ENCODE data around the gene KRT79.
A peak's percentile ranks its signal among the peaks of the same experiment; 100 is the strongest.
"Not testable (repeated sequence)": the region's sequence is repeated elsewhere in the genome, so short reads cannot be mapped to it uniquely, and the experiment has no call there.

KRT79 gene

DNA sequence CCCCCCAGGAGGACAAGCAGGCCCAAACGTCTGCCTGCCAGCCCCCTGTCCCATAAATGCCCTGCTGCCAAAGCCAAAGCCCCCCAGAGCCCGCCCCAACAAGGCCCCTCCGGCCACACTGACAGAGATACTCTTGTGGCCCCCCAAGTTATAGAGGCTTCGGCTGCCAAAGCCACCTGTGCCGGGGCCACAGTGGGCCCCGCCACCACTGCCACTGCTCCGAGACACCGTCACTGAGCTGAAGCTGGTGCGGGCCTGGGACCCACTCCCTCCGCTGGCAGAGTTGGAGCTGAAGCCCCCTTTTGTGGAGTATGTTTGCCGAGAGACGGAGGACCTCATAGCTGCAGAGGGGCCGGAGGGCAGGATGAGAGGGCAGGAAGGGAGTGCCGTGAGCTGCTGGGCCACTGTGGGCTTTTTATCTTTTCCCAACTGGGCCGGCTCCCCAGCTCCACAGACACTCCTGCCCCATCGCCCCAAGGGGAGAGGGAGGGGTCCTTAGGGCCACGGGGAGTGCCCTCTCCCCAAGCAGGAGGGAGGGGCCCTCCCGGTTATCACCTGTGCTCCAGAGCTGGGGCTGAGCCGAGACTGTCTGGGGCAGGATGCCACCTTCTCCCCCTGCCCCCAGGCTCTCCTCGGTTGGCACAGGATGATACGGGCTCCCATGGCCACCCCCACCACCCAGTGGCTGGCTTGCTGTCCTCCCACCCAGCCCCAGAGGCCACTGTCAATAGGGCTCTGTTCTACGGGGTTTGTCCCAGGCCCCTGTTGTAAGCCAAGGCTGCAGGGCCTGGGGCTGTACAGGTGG is at the start of gene KRT79:
KRT79 (minus strand) TSS at position 390 of the 805 bp plus-strand sequence; CDS start at position 339, 51 bp downstream.
- no peak for DNase-seq

DNA sequence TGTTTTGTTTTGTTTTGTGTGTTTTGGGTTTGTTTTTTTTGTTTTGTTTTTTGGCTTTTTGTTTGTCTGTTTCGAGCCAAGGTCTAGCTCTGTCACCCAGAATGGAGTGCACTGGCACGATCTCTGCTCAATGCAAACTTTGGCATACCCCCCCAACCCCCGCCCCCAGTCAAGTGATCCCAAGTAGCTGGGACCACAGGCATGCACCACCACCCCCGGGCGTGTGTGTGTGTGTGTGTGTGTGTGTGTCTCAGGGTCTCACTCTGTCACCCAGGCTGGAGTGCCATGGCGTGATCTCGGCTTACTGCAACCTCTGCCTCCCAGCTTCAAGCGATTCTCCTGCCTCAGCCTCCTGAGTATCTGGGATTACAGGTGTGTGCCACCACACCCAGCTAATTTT is 46.4 kb upstream of the KRT79 start:
- DNase-seq, result not testable (repeated sequence)

DNA sequence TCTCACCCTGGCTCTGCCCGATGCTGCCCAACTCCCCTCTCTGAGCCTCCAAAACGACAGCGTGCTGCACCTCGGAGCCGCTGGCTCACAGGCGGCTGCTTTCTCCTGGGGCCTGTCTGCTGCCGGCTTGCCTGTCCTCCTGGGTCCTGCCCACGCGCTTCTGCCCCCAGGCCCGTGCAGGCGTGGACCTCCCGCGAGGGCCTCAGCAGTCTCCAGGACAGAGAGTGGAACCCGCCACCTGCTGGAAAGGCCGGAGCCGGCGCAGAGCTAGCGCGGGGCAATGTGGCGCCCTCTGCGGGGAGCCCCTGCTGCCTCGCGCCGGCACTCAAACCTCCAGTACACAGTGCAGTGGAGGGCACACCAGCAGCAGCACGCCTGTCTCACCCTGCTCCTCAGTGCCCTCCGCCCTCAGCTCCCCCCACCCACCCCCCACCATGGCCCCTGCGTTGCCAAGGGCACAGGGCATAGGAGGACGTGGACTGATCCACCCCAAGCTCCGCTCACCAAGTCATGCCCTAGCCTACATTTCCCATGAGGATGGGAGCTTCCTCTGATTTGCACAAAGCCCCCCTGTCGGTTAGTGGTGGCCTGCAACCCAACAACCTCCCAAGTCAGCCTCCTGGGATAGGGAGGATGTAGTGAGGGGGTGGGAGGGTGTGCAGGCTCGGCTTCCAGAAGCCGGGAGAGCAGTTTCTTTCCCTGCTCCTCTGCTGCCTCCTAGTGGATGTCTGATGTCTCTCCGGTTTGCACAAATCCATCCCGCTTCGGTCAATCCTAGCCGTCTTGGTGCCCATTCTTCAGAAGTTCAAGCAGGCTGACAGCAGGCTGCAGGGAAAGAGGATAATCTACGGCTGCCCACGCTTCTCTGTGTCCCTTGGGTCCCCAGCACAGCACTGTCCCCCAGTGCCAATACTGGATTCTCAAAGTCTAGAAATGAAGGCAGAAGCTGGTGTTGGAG is 45.6 kb upstream of the KRT79 start:
- peak; percentile 85 for DNase-seq

DNA sequence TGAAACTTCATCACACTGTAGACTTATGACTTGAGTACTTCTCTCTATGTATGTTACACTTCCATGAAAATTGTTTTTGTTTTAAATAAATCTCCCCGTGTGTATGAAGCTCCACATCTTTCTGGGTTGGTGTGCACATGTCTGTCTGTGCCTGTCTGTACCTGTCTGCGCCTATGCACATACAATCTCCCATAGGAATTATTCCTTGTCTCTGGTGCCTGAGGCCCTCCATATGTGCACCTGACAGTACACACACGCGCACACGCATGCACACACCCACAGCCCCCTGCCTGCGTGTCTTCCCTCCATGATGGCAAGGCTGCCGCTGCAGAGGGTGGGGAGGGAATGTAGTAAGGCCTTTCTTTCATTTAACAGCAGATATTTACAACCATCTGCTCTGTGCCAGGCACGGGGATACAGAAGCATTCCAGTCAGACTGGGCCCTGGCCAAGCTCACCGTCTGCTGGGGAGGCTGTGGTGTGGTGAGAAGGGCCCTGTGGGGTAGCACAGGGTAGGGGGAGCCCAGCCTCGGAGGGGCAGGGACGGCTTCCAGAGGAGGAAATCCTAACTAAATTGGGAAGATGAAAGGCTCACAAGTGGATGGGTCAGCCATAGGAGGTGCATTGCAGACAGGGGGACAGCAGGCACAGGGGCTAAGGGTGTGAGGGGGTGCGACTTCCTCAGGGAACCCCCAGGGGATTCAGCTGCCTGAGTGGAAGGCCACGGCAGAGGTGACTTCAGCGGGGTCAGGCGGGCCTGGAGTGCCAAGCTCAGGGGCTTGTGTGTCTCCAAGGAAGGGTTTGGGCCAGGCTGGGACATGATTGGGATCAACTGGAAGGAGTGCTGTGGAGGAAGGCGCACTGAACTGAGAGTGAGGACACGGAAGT is 44.6 kb upstream of the KRT79 start:
- DNase-seq, result no peak

DNA sequence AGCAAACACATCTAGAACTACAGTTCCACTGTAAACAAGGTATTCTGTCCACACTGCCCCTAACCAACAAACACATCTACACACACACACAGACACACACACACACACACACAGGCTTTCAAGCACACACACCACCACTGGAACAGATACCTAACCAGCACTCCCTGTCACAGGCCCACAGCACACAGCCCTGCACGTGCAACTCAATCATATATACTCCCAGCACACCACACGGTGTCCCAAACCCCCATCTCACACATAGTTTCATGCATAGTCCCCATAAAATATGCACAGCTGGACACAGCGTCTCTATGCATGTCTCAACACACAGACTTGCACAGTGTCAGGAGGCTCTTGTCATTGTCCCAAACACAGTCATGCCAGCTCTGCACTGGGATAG is 43.1 kb upstream of the KRT79 start:
- DNase-seq, result no peak

DNA sequence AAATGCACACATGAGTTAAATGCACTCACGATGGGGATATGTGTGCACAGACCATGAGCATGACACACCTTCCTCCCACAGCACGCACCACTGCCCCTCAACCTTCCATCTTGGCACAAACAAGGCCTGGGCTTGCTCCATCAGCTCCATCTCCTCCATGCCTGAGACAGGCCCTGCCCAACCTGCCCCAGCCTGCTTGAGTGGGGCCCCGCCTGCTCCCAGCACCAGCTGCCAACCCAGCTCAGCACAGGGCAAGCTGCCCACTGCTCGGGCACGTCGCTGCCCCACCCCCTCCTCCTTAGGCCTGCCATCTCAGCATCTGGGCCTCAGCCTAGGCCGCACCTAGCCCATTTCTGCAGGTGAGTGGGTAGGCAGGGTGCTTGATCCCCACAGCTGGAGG is 42.3 kb upstream of the KRT79 start:
- no peak for DNase-seq

DNA sequence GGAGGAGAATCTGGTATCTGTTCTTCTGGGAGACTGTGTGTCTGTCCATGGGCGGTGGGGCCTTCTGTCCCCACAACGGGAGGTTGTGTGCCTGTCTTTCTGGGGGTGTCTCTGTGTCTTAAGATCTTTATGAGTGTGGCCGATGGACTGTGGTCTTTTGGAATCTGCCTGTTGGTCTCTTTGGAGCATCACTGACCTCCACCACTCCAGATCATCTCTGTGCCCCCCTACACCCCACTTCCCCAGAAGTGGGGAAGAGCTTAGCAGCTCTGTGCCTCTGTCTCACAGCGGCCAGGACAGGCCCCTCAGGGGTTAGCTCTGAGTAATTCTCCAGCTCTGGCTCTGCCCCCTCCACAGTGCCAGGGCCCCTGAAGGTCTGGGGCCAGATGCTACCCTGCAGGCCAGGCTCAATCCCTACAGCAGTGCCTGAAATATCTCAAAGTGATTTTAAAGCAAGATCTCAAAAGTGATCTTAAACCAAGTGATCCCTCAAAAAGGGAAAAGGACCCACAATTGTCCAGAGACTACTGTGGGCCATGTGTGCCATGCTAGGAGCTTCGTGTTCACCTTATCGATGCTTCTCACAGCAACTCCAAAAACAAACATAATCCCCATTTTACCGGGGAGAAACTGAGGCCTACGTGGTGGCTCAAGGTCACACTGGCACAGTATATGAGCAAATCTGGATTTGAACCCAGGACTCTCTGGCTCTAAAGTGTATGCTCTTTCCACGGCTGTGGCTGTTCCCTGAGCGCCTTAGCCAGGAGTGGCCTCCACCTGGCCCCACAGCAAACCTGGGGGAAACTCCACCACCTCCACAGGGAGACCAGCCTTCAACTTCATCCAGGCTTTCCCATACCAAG is 40.7 kb upstream of the KRT79 start:
- no peak for DNase-seq

DNA sequence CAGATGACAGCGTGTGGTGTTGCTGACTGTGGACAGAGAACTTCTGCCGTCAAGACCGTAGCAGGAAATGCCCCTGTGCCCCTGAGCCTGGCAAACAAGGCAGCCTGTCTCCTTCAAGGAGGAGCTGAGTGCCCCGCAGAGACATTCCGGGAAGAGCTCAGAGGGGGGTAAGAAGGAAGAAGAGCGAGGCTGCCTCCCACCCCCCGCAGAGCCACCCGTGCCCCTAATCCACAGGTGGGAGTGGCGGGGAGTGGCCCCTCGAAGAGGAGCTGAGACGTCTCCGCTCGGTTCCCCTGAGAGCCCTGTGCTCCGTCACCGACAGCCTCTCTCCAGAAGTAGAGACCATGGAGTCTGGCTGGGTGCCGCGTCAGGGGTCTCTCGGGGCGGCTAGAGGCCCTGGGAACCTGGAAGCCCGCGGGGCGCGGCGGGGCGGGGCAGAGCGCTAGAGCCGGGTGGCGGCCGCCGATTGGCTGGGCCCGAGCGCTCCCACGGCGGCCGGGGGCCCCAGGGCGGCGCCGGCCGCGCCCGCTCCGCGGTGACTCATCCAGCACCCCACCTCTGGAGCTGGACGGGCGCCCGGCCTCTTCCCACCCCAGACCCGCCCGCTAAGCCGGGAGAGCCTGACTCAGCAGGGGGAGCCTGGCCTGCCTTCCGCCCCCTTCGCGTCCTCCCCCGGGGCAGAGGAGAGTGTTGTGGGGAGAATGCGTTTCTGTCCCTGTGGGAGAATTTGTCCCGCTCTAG is 39.9 kb upstream of the KRT79 start:
- DNase-seq, result peak; percentile 87

DNA sequence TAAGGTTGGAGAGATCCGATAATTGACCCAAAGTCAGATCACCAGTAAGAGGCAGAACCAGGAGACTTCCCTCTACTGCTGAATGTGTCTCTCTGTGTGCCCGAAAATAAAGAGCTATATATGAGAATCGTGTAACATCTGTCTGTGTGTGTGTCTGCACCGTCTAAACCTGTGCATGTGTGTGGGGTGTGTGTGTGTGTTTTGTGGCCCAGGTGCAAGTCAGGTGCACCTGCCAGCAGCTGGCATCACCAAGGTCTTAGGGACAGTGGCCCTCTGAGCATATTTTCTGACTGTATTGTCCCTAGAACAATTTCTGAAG is 39.4 kb upstream of the KRT79 start:
- no peak for DNase-seq

DNA sequence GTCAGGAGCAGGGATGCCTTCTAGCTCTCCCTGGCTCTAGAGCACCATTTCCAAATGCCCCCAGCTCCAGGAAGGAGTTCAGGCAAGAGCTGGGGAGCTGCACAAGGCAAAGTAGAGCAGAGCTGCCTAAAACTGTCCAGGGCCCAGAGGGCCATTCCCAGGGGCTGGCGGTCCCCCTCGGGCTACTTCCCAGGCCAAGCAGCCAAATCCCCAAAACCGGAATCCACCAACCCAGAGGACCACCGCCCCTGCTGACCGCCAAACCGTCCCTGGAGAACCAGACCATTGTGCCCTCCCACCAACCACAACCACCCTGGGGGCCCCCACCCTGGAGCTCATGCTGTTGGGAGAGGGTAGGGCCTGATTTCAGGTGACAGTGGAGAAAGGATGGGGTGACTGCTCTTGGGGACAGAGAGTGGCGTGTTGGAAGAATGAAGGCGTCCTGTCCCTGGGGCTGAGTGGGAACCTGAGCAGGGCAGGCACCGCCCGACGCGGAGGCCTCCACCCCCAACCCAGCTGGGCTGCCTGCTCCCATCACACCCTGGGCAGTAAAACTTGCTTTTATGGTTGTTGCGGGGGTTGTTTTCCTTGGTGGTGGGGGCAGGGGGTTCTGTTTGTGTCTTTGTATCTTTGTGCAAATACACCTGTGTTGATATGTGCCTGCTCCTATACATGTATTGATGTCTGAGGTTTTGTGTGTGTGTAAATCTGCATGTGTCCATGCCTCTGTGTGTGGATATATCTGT is 38.7 kb upstream of the KRT79 start:
- no peak for DNase-seq

DNA sequence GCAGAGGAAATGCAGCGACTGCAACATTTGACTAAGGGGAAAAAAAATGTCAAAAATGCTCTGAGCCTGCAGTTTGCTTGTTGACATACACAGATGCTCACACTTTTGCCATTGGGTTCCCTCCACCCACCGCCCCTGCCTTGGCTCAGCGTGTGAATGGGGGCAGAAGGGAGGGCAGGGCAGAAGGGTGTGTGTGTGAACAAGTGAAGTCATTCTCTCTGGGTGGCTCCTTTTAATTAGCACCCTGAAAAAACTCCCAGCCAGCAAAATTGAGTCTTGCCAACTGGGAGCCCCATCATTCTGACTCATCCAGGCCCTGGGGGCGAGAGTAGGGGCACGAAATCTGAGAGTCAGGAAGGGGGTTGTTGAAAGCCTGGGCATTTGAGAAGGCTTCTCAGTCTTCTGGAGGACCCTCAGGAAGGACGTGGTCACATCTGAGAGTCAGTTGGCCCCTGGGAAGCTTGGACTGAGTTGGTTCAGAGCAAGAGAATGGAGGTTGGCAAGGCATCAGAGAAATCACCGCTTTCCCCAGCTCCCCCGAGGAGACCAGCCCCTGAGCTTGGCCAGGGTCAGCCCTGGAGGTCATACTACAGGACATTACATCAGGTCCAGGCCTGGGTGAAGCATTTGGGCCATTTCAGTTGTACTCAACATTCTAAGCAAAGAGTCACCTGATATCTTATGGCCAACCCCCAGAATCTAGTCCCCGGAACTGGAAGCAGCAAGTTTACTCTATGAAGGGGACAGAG is 37.4 kb upstream of the KRT79 start:
- peak; percentile 52 for DNase-seq

DNA sequence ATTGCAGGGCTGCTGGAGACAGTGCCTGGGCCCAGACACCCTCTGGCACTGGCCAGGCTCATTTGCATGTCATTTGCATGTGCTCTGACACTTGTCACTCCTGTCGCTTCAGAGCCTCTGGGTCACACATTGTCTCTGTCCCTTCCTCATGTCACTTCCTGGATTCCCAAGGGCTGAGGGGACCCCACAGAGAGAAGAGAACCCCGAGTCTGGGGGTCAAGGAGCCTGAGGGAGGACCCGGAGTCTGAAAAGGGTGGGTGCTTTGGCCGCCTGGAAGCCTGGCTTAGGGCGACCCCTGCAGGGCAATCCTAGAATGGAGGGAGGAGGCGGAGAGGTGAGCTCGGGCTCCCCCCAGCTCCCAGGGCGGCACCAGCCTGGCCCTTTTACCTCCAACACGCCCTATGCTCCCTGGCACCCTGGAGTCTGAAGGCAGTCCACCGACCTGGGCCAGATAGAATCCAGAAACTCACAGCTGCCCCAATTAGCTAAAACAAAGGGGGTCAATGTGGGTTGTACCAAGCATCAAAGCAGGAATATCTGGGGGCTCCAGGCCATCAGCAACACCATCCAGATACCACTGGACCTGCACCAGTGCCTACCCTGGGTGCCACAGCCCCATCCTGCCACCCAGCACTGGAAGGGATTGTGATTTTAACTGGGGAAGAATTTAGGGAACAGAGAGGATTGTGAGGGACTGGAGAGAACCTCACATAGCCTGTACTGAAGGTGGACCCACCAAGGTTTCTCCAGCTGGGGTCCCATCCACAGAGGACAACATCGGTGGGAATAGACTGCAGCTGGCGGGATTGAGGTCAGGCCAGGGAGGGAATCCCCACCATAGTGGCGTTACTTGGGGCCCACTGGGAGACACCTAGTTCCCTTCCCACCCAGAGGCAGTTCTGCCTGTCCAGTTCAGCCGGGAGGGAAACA is 36.5 kb upstream of the KRT79 start:
- DNase-seq, result peak; percentile 44

DNA sequence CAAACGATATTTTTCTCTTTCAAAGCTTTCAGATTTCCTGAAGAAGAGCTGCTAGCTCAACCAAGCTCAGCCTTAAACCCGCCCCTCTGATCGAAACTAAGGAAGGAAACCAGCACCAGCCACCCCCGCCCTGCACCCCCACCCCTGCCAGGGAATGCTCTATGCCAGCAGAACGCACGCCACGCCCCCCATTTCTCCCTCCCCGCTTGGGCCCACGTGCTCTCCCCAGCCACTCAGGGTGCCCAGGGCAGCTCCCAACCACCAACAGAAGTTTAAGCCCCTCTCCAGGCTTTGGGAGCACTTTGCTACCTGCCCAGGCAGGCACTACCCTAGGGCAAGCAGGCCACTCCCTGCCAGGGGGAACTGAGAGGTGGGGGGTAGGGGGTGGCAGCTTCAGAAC is 33.5 kb upstream of the KRT79 start:
- peak; percentile 56 for DNase-seq

DNA sequence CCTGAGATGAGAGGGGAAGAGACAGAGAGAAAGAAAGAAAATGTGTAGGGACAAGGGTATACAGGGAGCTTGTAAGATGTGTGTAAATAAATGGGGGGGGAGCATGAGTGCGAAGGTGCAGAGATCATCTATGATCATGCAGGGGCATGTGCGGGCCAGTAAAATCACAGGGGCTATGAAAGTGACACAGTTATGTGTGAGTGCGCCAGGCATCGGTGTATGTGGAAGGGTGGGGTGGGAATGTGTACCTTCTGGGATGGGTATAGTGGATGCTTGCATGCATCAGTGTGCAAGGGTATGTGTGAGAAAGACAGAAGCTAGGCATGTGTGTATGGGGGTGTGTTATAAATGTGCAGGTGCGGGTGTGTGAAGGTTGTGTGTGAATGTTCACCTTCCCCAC is 33.0 kb upstream of the KRT79 start:
- no peak for DNase-seq

DNA sequence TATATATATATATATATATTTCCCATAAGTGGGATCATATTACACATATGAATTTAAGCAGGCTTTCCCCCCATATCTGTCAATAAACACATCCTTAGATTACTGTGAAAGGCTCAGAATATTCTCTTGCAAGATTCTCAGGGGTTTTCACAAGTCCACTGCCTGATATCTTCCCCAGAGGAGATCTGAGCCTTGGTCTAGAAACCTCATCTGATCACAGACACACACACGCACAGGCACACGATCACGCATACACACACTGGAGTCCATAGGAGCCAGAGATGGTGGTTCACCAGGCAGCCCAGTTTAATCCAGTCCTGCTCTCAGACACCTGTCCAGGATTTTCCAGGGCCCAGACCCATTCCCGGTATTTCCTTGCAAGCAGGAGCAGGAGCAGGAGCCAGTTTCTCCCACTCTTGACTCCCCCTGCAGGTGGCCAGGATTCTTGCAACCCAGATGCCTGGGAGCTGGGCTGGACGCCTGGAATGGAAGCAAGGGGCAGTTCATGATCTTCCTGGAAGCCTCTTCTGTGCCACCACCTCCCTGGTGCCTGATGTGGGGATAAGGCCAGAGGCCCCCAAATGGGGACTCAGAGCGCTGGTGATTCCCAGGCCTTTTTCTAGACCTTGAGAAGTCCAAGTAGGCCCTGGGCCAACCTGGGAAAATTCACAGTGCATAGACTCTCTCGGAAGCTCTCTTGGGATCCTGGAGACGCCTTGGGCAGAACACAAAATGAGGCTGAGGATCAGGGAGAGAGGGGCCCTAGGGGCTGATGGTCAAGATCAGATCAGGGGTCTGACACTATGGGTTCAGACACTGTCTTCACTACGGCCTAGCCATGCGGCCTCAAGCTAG is 31.2 kb upstream of the KRT79 start:
- peak; percentile 81 for DNase-seq

DNA sequence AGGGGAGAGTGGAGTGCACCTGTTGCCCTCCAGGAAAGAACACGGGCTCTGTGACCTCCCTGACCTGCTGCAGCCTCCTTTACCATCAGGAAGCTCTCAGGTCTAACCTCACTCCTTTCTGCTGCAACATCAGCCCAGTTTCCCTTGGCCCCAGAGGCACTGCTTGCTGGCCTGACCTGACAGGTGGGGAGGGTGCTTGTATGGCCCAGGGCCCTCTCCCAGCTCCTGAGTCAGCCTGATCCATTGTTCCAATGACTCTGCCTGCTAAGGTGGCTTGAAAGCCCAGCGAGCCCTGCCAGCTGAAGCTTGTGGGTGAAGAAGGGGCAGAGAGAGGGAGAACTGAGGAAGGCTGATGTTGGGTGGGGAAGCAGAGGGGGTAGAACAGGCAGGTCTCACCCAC is 27.9 kb upstream of the KRT79 start:
- DNase-seq, result no peak

DNA sequence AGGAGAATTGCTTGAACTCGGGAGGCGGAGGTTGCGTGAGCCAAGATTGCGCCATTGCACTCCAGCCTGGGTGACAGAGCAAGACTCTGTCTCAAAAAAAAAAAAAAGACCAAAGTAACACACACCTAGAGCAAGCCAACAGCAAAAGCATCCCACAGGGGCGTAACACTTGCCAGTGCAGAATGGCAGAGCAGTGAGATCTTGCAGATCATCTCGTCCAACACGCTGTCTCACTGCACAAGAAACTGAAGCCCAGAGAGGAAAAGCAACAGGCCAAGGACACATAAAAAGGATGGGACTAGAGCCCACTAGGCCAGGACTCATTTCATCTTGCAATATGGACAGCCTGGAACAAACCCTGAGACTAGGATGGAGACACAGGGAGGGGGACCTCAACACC is 27.4 kb upstream of the KRT79 start:
- DNase-seq, result no peak
